ENCODE data around the gene KCNA3. TPM values are rescaled to one million over a fixed set of nuclear protein-coding genes. Genes with fewer than 3 reads are reported as not detected.

KCNA3 gene
- total and polyA plus RNA-seq, 2 of the 4 experiments (the other 2 are of a cell fraction), result under 0.01 to 0.09 TPM

DNA sequence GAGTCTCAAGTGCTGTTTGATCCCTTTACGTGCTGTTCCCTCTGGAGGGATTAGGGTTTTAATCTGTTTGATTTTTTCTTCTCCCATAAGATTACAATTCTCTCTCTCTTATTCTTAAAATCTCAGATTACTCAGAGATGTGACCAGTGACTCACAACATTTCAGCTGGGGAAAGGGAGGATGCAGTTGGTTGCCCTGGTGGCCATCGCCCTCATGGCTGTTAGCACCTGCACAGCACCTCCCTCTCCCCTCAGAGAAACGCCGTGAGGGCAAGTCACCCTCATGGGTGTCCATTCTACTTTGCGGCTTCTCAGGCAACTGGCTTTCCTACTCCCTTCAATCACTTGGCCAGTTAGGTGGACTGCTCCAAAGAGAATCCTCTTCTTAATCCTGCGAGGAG is 42.4 kb upstream of the KCNA3 start:
- no peak overlapping the region for H2AFZ ChIP-seq (replicated peaks; ENCODE audit: low read length, poor library complexity)
- no peak overlapping the region for H2BK5ac ChIP-seq (ENCODE audit: low read depth, low read length, poor library complexity, severe bottlenecking)
- no peak for DNase-seq
- dilution Hi-C loops (cut with HindIII; ENCODE audit: low sequenced_read_pairs, unreplicated experiment) (no loop called here), in situ Hi-C loops (cut with MboI; ENCODE audit: low sequenced_read_pairs) (no loop called here), intact Hi-C loops (cut with micrococcal nuclease) (no loop called here)
- ChIA-PET CTCF (no interaction called here), POLR2A (ENCODE audit: unreplicated experiment) (no interaction called here)
- no TSS peak for BruUV-seq (replicated peaks)
- no peak overlapping the region for H4K5ac ChIP-seq (ENCODE audit: low read depth, low read length)
- no peaks in the 10 kb centered on the region for H3K36me3 ChIP-seq (ENCODE audit: control insufficient read depth, insufficient read depth, low read length)
- no peak for ATAC-seq (ENCODE audit: low read depth)
- H2BK15ac ChIP-seq (ENCODE audit: low read depth, low read length), result no peak overlapping the region
- no peak overlapping the region for H3K4me3 ChIP-seq (ENCODE audit: insufficient read depth, low read depth, low read length)
- peaks cover 10% of the 10 kb centered on the region; the same call in 1 of the 2 replicates for H3K27me3 ChIP-seq (ENCODE audit: control insufficient read depth, insufficient read depth, low read length)
- 40% methylated on average over 2 of the region's 6 CpGs; no CpG with 5 or more reads in 1 of the 2 experiments for WGBS, 2 experiments (ENCODE audit: extremely low coverage in 2 of 2, insufficient read length in 1 of 2)
- no peak overlapping the region for H2AK9ac ChIP-seq (replicated peaks; ENCODE audit: low read depth, low read length, poor library complexity)
- H3K9me1 ChIP-seq (ENCODE audit: insufficient read depth, low read length), result no peaks in the 10 kb centered on the region; the same call in 1 of the 2 replicates
- no peak overlapping the region for H3K23ac ChIP-seq (ENCODE audit: low read depth, low read length)
- H3K4me2 ChIP-seq (ENCODE audit: low read depth, low read length), result no peak overlapping the region
- no peak overlapping the region for H3K9ac ChIP-seq (ENCODE audit: low read depth, low read length)
- no peaks in the 10 kb centered on the region for H4K20me1 ChIP-seq (ENCODE audit: insufficient read depth, low read length)
- H3K4me1 ChIP-seq (ENCODE audit: control insufficient read depth, insufficient read depth, low read length), result no peaks in the 10 kb centered on the region
- no peaks in the 10 kb centered on the region for H3K9me3 ChIP-seq (ENCODE audit: control insufficient read depth, insufficient read depth, low read length)
- no peaks in the 10 kb centered on the region for H3K79me1 ChIP-seq (ENCODE audit: low read depth in 1 of 2, low read length in 2 of 2)
- no peak overlapping the region for H3K14ac ChIP-seq (replicated peaks; ENCODE audit: low read depth, low read length)
- no peak overlapping the region for H3K4ac ChIP-seq (ENCODE audit: low read depth, low read length)
- no peak overlapping the region for H2AK5ac ChIP-seq (ENCODE audit: low read depth, low read length)
- H3K18ac ChIP-seq (ENCODE audit: low read depth, low read length), result no peak overlapping the region
- H2BK120ac ChIP-seq (ENCODE audit: low read depth, low read length), result no peak overlapping the region
- no peak overlapping the region for H4K91ac ChIP-seq (ENCODE audit: insufficient read depth, low read depth, low read length)
- H3K56ac ChIP-seq (ENCODE audit: extremely low read depth, insufficient read depth, low read length), result no peak overlapping the region
- H3K27ac ChIP-seq (ENCODE audit: insufficient read depth, low read length), result no peak overlapping the region
- TF ChIP-seq RFX5 (IDR thresholded peaks at IDR 0.05; ENCODE audit: low read depth, low read length), result no peak
- TF ChIP-seq, protein P1, sequence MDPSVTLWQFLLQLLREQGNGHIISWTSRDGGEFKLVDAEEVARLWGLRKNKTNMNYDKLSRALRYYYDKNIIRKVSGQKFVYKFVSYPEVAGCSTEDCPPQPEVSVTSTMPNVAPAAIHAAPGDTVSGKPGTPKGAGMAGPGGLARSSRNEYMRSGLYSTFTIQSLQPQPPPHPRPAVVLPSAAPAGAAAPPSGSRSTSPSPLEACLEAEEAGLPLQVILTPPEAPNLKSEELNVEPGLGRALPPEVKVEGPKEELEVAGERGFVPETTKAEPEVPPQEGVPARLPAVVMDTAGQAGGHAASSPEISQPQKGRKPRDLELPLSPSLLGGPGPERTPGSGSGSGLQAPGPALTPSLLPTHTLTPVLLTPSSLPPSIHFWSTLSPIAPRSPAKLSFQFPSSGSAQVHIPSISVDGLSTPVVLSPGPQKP (IDR thresholded peaks at IDR 0.05; ENCODE audit: borderline replicate concordance, low read depth, low read length), result no peak
- TF ChIP-seq CHD1 (IDR thresholded peaks at IDR 0.05; ENCODE audit: low read depth, low read length), result no peak
- no peak for TF ChIP-seq RAD21 (IDR thresholded peaks at IDR 0.05; ENCODE audit: low read length)
- TF ChIP-seq, protein P2, sequence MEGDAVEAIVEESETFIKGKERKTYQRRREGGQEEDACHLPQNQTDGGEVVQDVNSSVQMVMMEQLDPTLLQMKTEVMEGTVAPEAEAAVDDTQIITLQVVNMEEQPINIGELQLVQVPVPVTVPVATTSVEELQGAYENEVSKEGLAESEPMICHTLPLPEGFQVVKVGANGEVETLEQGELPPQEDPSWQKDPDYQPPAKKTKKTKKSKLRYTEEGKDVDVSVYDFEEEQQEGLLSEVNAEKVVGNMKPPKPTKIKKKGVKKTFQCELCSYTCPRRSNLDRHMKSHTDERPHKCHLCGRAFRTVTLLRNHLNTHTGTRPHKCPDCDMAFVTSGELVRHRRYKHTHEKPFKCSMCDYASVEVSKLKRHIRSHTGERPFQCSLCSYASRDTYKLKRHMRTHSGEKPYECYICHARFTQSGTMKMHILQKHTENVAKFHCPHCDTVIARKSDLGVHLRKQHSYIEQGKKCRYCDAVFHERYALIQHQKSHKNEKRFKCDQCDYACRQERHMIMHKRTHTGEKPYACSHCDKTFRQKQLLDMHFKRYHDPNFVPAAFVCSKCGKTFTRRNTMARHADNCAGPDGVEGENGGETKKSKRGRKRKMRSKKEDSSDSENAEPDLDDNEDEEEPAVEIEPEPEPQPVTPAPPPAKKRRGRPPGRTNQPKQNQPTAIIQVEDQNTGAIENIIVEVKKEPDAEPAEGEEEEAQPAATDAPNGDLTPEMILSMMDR (conservative IDR thresholded peaks at IDR 0.05; ENCODE audit: low read depth, low read length), result no peak
- no peak for TF ChIP-seq NFE2L2 (IDR thresholded peaks at IDR 0.05; ENCODE audit: low read depth, low read length)
- no peak for TF ChIP-seq MAZ (IDR thresholded peaks at IDR 0.05; ENCODE audit: borderline replicate concordance, low read depth, low read length)
- no peak for TF ChIP-seq SMC3 (IDR thresholded peaks at IDR 0.05; ENCODE audit: low read depth, low read length)
- TF ChIP-seq, protein P3, sequence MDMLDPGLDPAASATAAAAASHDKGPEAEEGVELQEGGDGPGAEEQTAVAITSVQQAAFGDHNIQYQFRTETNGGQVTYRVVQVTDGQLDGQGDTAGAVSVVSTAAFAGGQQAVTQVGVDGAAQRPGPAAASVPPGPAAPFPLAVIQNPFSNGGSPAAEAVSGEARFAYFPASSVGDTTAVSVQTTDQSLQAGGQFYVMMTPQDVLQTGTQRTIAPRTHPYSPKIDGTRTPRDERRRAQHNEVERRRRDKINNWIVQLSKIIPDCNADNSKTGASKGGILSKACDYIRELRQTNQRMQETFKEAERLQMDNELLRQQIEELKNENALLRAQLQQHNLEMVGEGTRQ (IDR thresholded peaks at IDR 0.05; ENCODE audit: low read depth, low read length), result no peak
- no peak for TF ChIP-seq FOS (IDR thresholded peaks at IDR 0.05; ENCODE audit: low read depth, low read length)
- TF ChIP-seq MXI1 (IDR thresholded peaks at IDR 0.05; ENCODE audit: borderline replicate concordance, low read depth, low read length), result no peak
- TF ChIP-seq RCOR1 (IDR thresholded peaks at IDR 0.05; ENCODE audit: insufficient replicate concordance, low read length), result no peak
- TF ChIP-seq CEBPB (IDR thresholded peaks at IDR 0.05; ENCODE audit: low read depth, low read length), result no peak
- TF ChIP-seq MAFK (IDR thresholded peaks at IDR 0.05; ENCODE audit: low read depth, low read length), result no peak
- no peak for TF ChIP-seq BHLHE40 (IDR thresholded peaks at IDR 0.05; ENCODE audit: low read depth, low read length)
- no peak overlapping the region for H4K8ac ChIP-seq (ENCODE audit: low read depth in 2 of 2, low read length in 2 of 2)
- no peak overlapping the region for H2BK20ac ChIP-seq (ENCODE audit: low read depth, low read length)
